ENCODE data around the gene VEGFC.

VEGFC gene

DNA sequence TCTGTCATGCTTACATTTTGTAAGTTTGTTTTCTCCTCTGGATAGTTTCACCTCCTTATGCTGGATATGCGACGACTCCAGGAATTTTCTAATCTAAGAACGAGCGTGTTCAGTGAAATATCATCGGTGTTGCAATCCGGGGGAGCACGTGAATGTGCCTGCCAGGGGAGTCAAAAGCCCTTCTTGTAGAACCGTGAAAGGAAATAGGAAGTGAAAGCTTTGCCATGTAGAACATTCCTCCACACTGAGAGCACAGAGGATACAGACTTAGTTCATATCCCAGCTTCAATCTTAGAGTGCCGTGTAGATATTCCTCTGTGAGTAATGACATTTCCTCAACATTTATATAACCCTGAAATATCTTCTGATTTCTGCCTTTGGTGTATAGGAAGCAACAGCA lies 121.2 kb downstream of the VEGFC start:
- no peak for DNase-seq

GRCh38 chr4:176668324-176668723 lies 124.4 kb downstream of the VEGFC start:
- no peak for DNase-seq

DNA sequence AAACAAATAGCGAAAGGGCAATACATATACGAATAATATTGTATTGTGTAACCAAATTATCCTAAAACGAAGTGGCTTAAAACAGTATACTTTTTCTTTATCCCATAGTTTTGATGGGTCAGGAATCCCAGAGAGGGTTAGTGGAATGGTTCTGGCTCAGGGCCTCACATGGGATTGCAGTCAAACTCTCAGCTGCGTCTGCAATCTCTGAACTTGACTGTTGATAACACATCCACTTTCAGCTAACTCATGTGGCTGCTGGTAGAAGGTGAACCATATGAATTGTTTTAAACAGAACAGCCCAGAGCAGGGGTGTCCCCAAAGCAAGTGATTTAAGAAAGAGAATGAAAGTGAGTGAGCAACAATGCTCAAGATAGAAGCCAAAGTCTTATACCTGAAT lies 127.8 kb downstream of the VEGFC start:
- DNase-seq, result no peak

- DNase-seq, result no peak
These were observed 132.2 kb downstream of the VEGFC start for GRCh38 chr4:176660561-176660960.

GRCh38 chr4:176656108-176656507 lies 136.6 kb downstream of the VEGFC start:
- no peak for DNase-seq

- no peak for DNase-seq
These were observed 138.0 kb downstream of the VEGFC start for GRCh38 chr4:176654565-176655216.

- DNase-seq, result no peak
These were observed 139.1 kb downstream of the VEGFC start for GRCh38 chr4:176653401-176654220.

- DNase-seq, result no peak
These were observed 146.4 kb downstream of the VEGFC start for GRCh38 chr4:176646311-176646710.

DNA sequence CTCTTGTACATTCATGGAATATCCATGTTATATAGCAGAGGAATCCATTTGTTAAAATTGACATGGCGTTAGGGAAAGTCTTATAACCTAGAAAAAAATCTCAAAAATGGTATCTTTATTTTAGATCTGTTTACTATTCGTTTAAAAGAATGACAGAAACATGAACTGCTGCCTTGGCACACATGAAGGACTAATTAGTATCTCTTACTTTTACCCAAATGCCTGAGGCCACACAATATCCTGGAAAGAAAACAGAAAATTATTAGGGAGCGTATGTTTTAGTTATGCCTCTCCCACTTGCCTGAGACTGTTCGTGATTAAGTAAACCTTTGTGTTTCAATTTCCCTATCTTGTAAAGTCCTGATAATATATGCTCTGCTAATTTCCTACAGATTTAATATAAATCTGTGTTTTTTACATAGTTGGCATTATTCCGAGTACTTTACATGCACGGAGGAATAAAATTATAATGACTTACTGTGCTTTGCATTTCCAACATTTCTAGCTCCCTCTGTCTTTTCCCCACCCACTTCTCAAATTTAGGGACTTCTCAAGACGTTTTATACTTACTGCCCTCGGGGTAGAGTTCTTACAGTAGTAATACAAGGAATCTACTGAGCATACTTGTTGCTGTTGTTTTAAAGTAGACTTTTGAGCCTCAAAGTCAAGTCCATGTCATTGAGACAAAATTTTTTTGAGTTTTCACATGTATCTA lies 147.3 kb downstream of the VEGFC start:
- DNase-seq, result no peak

DNA sequence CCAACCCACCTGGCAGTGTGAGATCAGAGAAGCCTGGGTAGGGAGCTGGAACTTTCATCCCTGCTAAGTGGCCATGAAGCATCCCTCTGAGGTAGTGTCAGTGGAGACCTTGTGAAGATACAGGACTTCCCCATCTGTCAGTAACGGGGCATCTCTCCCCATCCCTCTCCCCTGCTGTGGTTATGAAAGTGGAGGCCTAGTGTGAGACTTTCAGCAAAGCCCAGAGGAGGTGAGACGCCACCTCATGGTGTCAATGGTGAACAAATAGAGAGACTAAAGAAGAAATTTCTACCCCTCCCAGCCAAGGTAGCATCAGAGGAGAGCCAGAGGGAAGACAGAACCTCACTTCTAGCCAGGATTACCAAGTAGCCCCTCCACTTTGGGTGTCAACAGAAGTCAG lies 150.2 kb downstream of the VEGFC start:
- DNase-seq, result no peak

GRCh38 chr4:176641237-176641636 lies 151.5 kb downstream of the VEGFC start:
- DNase-seq, result no peak

GRCh38 chr4:176638992-176639391 lies 153.7 kb downstream of the VEGFC start:
- DNase-seq, result no peak

- DNase-seq, result no peak
These were observed 156.4 kb downstream of the VEGFC start for GRCh38 chr4:176636292-176636691.

DNA sequence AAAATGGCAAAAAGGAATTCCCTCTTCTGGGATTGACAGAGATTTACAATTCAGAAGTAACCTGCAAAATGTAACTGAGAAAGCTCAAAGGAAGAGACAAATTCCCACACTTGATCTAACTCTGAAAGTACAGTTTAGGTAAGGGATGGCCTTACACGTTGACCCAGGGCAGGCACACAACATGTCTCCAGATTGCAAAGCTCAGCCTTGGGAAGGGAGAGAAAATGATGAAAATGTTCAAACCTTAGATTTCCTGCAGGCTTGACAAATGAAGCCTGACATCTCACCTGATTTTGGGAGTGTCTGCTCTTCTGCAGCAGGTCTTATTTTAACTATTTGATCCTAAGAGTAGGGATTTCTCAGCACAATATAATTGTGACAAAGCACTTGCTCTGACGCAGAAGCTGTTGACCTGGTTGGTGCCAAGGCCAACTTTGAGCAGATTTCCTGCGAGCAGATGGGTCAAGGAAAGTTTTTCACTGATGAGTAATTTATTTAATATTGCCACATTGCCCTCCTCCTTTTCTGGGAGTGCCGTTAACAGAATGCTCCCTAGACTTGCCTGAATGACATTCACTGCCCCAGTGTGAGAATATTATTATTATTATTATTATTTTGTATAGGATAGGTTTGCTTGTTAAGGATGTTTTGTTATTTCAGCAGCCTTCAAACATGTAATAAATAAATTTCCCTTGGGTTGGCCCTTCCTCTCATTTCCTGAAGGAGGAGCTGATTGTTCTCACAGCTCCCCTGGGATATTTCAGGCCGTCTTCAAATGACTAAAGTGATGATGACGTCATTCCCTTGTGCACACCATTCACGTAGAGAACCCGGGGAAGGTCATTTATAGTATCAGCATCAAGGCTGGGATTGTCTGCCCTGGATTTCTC lies 157.1 kb downstream of the VEGFC start:
- no peak for DNase-seq

Measured in NCI-H526 treated with DMSO at 0.1 percent for 48 hours (cell line).